22Rv1 (cell line): ENCODE measurements around the gene LAMA3.
"Not testable (repeated sequence)": the region's sequence is repeated elsewhere in the genome, so short reads cannot be mapped to it uniquely, and the experiment has no call there.

Experiments
- H3K27ac ChIP-seq: fragments of 450-650 bp; 2 replicates; pipeline ENCODE4 v1.5.1; 2017
- ZFX ChIP-seq: fragments of 450-650 bp; IDR thresholded peaks from 2 replicates; pipeline ENCODE4 v1.6.1; 2017; ENCODE audit warnings: antibody characterized with exemption, borderline replicate concordance
- TF ChIP-seq, protein P1 (sequence below): fragments of 450-650 bp; IDR thresholded peaks from 2 replicates; pipeline ENCODE4 v1.5.1; 2017; ENCODE audit warnings: mild to moderate bottlenecking

LAMA3 gene

DNA sequence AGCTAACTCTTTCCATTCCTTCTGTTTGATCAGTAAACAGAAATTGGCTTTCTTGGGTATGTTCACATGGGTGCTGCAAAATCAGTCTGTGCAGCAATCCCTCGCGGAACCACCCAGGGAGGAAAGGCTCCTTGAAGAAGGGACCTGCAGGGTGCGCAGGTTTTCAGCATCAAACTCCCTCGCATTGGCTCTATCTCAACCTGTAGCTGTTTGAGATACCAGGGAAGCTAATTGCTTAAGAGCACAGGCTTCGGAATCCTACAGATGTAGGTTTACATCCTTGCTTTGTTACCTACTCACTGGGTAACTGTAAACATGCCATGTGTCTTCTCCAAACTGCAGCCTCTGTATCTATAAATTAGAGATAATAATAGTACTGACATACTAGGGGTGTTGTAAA, 43.2 kb downstream of the LAMA3 start:
- TF ChIP-seq ZFX = no peak
- TF ChIP-seq, protein P1, sequence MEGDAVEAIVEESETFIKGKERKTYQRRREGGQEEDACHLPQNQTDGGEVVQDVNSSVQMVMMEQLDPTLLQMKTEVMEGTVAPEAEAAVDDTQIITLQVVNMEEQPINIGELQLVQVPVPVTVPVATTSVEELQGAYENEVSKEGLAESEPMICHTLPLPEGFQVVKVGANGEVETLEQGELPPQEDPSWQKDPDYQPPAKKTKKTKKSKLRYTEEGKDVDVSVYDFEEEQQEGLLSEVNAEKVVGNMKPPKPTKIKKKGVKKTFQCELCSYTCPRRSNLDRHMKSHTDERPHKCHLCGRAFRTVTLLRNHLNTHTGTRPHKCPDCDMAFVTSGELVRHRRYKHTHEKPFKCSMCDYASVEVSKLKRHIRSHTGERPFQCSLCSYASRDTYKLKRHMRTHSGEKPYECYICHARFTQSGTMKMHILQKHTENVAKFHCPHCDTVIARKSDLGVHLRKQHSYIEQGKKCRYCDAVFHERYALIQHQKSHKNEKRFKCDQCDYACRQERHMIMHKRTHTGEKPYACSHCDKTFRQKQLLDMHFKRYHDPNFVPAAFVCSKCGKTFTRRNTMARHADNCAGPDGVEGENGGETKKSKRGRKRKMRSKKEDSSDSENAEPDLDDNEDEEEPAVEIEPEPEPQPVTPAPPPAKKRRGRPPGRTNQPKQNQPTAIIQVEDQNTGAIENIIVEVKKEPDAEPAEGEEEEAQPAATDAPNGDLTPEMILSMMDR = no peak
- H3K27ac ChIP-seq = no peak overlapping the region

DNA sequence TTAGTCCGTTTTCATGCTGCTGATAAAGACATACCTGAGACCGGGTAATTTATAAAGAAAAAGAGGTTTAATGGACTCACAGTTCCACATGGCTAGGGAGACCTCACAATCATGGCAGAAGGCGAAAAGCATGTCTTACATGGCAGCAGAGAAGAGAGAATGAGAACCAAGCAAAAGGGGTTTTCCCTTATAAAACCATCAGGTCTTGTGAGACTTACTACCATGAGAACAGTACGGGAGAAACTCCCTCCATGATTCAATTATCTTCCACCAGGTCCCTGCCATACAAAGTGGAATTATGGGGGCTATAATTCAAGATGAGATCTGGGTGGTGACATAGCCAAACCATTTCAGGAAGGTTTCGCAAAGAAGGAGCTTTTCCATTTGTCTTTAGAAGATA, 44.0 kb downstream of the LAMA3 start:
- not testable (repeated sequence) for H3K27ac ChIP-seq

DNA sequence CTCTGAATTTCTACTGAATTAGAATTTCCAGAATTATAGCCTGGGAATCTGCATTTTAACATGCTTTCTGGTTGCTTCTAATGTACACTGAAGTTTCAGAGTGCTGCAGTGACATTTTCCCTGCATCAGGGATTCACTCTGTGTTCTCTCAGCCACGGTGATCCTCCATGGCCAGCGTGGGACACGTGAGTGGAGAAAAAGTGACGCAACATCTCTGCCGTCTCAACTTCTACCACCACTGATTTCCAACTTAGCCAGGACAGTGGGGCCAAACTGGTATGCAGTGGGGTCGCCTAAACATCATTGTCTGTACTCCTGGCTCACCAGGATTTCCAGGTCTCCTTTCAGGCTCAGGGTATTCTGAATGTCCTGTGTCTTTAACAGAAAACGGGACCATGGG, 44.6 kb downstream of the LAMA3 start:
- H3K27ac ChIP-seq = no peak overlapping the region
- TF ChIP-seq, protein P1 = no peak
- no peak for TF ChIP-seq ZFX

DNA sequence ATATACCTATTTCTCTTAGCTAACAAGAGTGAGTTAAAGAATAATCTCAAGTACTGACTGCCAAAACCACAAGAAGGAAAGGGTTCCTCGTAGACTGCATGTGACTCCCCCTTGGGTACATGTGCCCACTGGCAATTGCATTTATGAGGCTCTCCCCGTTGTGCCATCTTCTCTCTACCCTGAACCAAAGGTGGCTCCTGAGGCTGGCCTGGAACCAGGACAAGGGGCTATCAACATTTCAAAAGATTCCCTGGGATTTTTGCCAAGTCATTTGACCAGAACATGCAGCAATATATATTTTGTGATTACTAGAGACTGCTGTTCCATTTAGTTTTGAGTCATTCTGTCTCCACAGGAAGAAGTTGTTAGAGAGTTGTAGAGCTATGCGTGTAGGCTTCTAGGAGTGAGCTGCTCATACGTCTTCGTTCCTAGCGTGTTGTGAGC, 45.8 kb downstream of the LAMA3 start:
- no peak for TF ChIP-seq ZFX
- TF ChIP-seq, protein P1 = no peak
- H3K27ac ChIP-seq = no peak overlapping the region

DNA sequence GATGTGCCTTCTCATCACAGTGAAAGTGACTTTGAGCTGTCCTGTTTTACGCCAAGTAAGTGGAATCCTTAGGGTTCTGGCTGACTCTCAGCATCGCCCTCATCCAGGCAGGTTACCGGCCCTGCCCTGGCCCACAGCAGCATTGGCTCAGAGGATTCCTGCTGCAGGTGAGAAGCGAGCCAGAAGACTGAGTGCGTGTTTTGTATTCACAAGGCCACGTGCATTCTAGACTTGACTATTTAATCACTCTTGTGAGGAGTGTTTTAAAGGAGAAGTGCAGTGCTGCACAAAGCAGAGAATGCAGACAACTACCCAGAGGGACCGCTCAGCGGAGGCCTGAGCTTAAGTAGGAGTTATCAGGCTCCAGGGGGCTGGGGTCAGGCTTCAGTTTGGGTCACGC, 48.3 kb downstream of the LAMA3 start:
- no peak for TF ChIP-seq ZFX
- TF ChIP-seq, protein P1 = no peak
- no peak overlapping the region for H3K27ac ChIP-seq

DNA sequence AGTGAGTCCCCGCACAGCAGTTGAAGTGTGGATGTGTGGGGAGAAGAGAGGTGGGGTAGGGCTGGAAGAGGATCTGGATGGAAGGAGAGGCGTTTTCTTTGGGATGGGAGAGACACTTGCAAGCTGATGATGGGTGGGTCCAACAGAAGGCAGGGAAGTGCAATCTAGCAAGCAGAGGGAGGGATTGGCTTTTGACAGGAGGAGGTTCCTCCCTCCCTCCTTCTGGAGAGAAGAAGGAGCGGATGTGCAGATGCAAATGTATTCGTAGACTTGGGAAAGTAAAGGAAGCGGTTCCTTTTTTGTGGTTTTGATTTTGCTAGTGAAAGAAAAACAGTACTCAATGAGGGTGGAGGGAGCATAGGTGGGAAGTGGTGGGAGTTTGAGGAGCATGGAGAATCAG, 48.9 kb downstream of the LAMA3 start:
- TF ChIP-seq ZFX = no peak
- TF ChIP-seq, protein P1 = no peak
- H3K27ac ChIP-seq = no peak overlapping the region

DNA sequence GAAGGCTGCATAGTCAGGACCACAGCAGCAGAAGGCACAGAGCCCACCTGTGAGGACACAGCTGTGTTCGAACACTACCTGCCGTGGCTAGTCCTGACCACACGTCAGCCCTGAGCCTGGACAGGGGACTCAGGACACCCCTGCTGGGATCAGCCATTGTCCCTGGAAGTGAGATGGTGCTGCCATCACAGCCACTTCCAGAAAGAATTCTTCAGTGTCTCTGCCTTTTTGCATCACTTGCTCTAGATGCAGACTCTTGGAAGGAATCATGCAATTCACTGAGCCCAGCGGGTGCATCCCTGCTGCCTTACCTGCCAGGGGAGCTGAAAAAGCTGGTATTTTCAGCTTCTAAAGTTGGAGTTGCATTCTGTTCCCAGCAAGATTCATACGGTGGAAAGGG, 49.3 kb downstream of the LAMA3 start:
- no peak for TF ChIP-seq ZFX
- TF ChIP-seq, protein P1 = no peak
- no peak overlapping the region for H3K27ac ChIP-seq

DNA sequence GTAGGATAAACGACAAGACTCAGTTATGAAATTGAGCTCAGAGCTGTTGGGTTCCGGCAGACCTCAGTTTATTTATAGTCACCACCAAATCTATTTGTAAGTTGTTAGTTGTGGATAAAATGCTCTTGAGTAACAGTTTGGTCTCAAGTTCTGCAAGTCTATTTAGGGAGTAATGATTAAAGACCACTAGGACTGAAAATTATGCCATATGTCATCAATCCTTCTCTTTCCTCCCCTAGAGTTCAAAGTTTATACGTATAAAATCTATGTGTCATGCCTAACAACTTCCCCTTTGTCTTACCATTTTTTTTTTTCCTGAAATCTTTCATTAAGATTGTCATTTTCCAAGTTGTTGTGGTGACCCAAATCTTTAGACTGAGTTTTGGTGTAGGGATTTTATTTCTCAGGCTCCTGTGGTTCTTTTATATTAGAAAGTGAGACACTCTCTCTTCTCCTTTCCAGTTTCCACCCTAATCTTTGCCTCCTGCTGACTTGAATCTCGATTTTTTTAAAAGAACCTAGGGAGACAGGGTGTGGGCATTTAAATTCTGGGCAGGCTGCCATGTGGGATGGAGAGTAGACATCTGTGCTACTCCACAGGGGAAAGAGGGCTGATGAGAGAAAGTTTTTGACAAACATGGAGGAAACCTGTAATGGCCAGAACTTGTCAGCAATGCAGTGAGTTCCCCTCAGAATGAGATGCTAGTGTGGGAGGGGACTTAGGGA, 51.0 kb downstream of the LAMA3 start:
- TF ChIP-seq ZFX = no peak
- TF ChIP-seq, protein P1 = no peak
- no peak overlapping the region for H3K27ac ChIP-seq

DNA sequence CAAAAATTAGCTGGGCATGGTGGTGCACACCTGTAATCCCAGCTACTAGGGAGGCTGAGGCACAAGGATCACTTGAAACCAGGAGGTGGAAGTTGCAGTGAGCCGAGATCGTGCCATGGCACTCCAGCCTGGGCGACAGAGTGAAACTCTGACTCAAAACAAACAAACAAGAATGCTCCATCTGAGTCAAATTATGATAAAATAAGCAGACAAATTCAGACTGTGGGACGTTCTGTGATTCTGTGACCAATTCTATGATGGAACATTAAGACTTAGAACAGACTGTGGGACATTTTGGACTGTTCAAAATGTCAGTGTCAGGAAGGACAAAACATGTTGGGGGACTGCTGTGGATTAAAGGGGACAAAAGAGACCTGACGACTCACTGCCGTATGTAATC, 52.7 kb downstream of the LAMA3 start:
- H3K27ac ChIP-seq = not testable (repeated sequence)
